Stomach smooth muscle (tissue), 2 donors: Measurements from ENCODE around the gene CORT.

Experiments used
- H3K27ac ChIP-seq: one replicate; pipeline ENCODE4 v1.7.0; 2013; ENCODE audit warnings: mild to moderate bottlenecking, low read length, inconsistent platforms
- H3K27me3 ChIP-seq, 2 donors: one replicate each; pipeline ENCODE4 v1.7.0; 2013; ENCODE audit warnings: low read length in 2 of 2; ENCODE audit not compliant: insufficient read depth in 2 of 2, control insufficient read depth in 1 of 2
- H3K36me3 ChIP-seq, 2 donors: one replicate each; pipeline ENCODE4 v1.7.0; 2013; ENCODE audit warnings: low read length in 2 of 2; ENCODE audit not compliant: control insufficient read depth in 2 of 2, insufficient read depth in 2 of 2
- H3K4me1 ChIP-seq: one replicate; pipeline ENCODE4 v1.7.0; 2013; ENCODE audit warnings: low read length; ENCODE audit not compliant: control insufficient read depth, insufficient read depth
- H3K4me3 ChIP-seq, 2 donors: one replicate each; pipeline ENCODE4 v1.7.0; 2013; ENCODE audit warnings: low read length in 2 of 2
- H3K9ac ChIP-seq, 2 donors: one replicate each; pipeline ENCODE4 v1.7.0; 2013; ENCODE audit warnings: low read length in 2 of 2, mild to moderate bottlenecking in 1 of 2
- H3K9me3 ChIP-seq, 2 donors: one replicate each; pipeline ENCODE4 v1.7.0; 2013; ENCODE audit warnings: low read length in 2 of 2; ENCODE audit not compliant: control insufficient read depth in 2 of 2
- donor health status: healthy.
- donor health status: Pancreatic carcinoma.

Gene CORT

GRCh38 chr1:10438677-10439163 is 11.1 kb upstream of the CORT start:
- Histone ChIP-seq H3K9ac (no peak overlapping the region), H3K27me3 (no peaks in the 10 kb centered on the region), H3K27ac (no peak overlapping the region), H3K4me1 (no peaks in the 10 kb centered on the region), H3K4me3 (no peak overlapping the region), H3K9me3 (no peaks in the 10 kb centered on the region), H3K36me3 (no peaks in the 10 kb centered on the region)

GRCh38 chr1:10440305-10440704 is 9.5 kb upstream of the CORT start:
- Histone ChIP-seq H3K27me3 (no peaks in the 10 kb centered on the region), H3K9ac (no peak overlapping the region), H3K4me1 (no peaks in the 10 kb centered on the region), H3K36me3 (peaks cover 2 to 6% of the 10 kb centered on the region in 2 donors), H3K4me3 (no peak overlapping the region), H3K9me3 (no peaks in the 10 kb centered on the region), H3K27ac (no peak overlapping the region)

GRCh38 chr1:10440794-10441193 is 9.0 kb upstream of the CORT start:
- Histone ChIP-seq H3K4me3 (no peak overlapping the region), H3K4me1 (no peaks in the 10 kb centered on the region), H3K27ac (no peak overlapping the region), H3K9ac (no peak overlapping the region), H3K36me3 (peaks cover 2 to 6% of the 10 kb centered on the region in 2 donors), H3K27me3 (no peaks in the 10 kb centered on the region), H3K9me3 (no peaks in the 10 kb centered on the region)

GRCh38 chr1:10444248-10444647 is 5.6 kb upstream of the CORT start:
- H3K9me3 ChIP-seq = no peaks in the 10 kb centered on the region
- no peak overlapping the region for H3K9ac ChIP-seq
- H3K27ac ChIP-seq = no peak overlapping the region
- H3K4me3 ChIP-seq = no peak overlapping the region
- H3K36me3 ChIP-seq = peaks cover 2 to 6% of the 10 kb centered on the region in 2 donors
- no peaks in the 10 kb centered on the region for H3K27me3 ChIP-seq
- H3K4me1 ChIP-seq = no peaks in the 10 kb centered on the region

GRCh38 chr1:10444795-10445397 is 4.9 kb upstream of the CORT start:
- H3K27ac ChIP-seq = no peak overlapping the region
- no peak overlapping the region for H3K4me3 ChIP-seq
- no peaks in the 10 kb centered on the region for H3K9me3 ChIP-seq
- no peaks in the 10 kb centered on the region for H3K4me1 ChIP-seq
- H3K9ac ChIP-seq = no peak overlapping the region
- peaks cover 2 to 6% of the 10 kb centered on the region in 2 donors for H3K36me3 ChIP-seq
- no peaks in the 10 kb centered on the region for H3K27me3 ChIP-seq

GRCh38 chr1:10446790-10447422 is 2.9 kb upstream of the CORT start:
- H3K9ac ChIP-seq = no peak overlapping the region
- H3K4me1 ChIP-seq = peaks cover 6% of the 10 kb centered on the region
- H3K27me3 ChIP-seq = no peaks in the 10 kb centered on the region
- no peaks in the 10 kb centered on the region for H3K9me3 ChIP-seq
- H3K36me3 ChIP-seq = peaks cover 2 to 6% of the 10 kb centered on the region in 2 donors
- H3K27ac ChIP-seq = no peak overlapping the region
- H3K4me3 ChIP-seq = no peak overlapping the region

GRCh38 chr1:10450156-10450814 is 454 bp downstream of the CORT start:
- Histone ChIP-seq H3K4me3 (peak overlapping the region in 1 of 2 donors; percentile 35), H3K9me3 (no peaks in the 10 kb centered on the region), H3K4me1 (peaks cover 6% of the 10 kb centered on the region), H3K27ac (no peak overlapping the region), H3K36me3 (no peaks in the 10 kb centered on the region), H3K27me3 (no peaks in the 10 kb centered on the region), H3K9ac (no peak overlapping the region)

GRCh38 chr1:10450836-10451235 is 1.0 kb downstream of the CORT start:
- no peak overlapping the region for H3K9ac ChIP-seq
- peak overlapping the region in 1 of 2 donors; percentile 40 for H3K4me3 ChIP-seq
- H3K27ac ChIP-seq = no peak overlapping the region
- no peaks in the 10 kb centered on the region for H3K36me3 ChIP-seq
- peaks cover 6% of the 10 kb centered on the region for H3K4me1 ChIP-seq
- H3K27me3 ChIP-seq = no peaks in the 10 kb centered on the region
- H3K9me3 ChIP-seq = no peaks in the 10 kb centered on the region

GRCh38 chr1:10451287-10451686 is 1.5 kb downstream of the CORT start:
- no peaks in the 10 kb centered on the region for H3K36me3 ChIP-seq
- H3K27me3 ChIP-seq = no peaks in the 10 kb centered on the region
- H3K27ac ChIP-seq = no peak overlapping the region
- no peaks in the 10 kb centered on the region for H3K9me3 ChIP-seq
- peak overlapping the region in 1 of 2 donors; percentile 40 for H3K4me3 ChIP-seq
- H3K4me1 ChIP-seq = peaks cover 6% of the 10 kb centered on the region
- H3K9ac ChIP-seq = no peak overlapping the region

- H3K27me3 ChIP-seq = no peaks in the 10 kb centered on the region
Measured at GRCh38 chr1:10456048-10456447, 6.2 kb downstream of the CORT start.

GRCh38 chr1:10456661-10457060 is 6.8 kb downstream of the CORT start:
- Histone ChIP-seq H3K36me3 (peaks cover 0 to 3% of the 10 kb centered on the region in 2 donors), H3K27ac (no peak overlapping the region), H3K9ac (no peak overlapping the region), H3K9me3 (no peaks in the 10 kb centered on the region), H3K27me3 (no peaks in the 10 kb centered on the region), H3K4me1 (no peaks in the 10 kb centered on the region), H3K4me3 (no peak overlapping the region)

More at GRCh38 chr1:10456048-10456447, 6.2 kb downstream of the CORT start:
- Histone ChIP-seq H3K4me1 (no peaks in the 10 kb centered on the region), H3K9ac (no peak overlapping the region), H3K36me3 (no peaks in the 10 kb centered on the region), H3K27ac (no peak overlapping the region), H3K9me3 (no peaks in the 10 kb centered on the region), H3K4me3 (no peak overlapping the region)
